HG03439 (cell line): ENCODE measurements around the gene SLX9.
"Not testable (repeated sequence)": the region's sequence is repeated elsewhere in the genome, so short reads cannot be mapped to it uniquely, and the experiment has no call there.

Experiments used
- ATAC-seq: cut with Tn5 transposase; IDR thresholded peaks from one replicate; pipeline ENCODE4 v1.9.1; 2021; ENCODE audit warnings: mild to moderate bottlenecking, moderate library complexity; ENCODE audit not compliant: unreplicated experiment

Gene SLX9

GRCh38 chr21:44973598-44973997 is 33.8 kb downstream of the SLX9 start:
- ATAC-seq: no peak

- ATAC-seq: no peak
Observed at GRCh38 chr21:44974676-44975075, 34.8 kb downstream of the SLX9 start.

- no peak for ATAC-seq
Observed at GRCh38 chr21:44975720-44976555, 36.1 kb downstream of the SLX9 start.

- not testable (repeated sequence) for ATAC-seq
Observed at GRCh38 chr21:44976556-44977393, 36.9 kb downstream of the SLX9 start.

GRCh38 chr21:44977616-44978340 is 37.9 kb downstream of the SLX9 start:
- ATAC-seq: no peak

- no peak for ATAC-seq
Observed at GRCh38 chr21:44979687-44980561, 40.1 kb downstream of the SLX9 start.

GRCh38 chr21:44980562-44981489 is 41.0 kb downstream of the SLX9 start:
- ATAC-seq: no peak

GRCh38 chr21:44982558-44983250 is 42.9 kb downstream of the SLX9 start:
- no peak for ATAC-seq

- no peak for ATAC-seq
Observed at GRCh38 chr21:44983421-44984206, 43.8 kb downstream of the SLX9 start.

- no peak for ATAC-seq
Observed at GRCh38 chr21:44984428-44984791, 44.6 kb downstream of the SLX9 start.

- no peak for ATAC-seq
Observed at GRCh38 chr21:44984792-44985440, 45.1 kb downstream of the SLX9 start.

GRCh38 chr21:44985441-44986401 is 45.9 kb downstream of the SLX9 start:
- no peak for ATAC-seq

- ATAC-seq: no peak
Observed at GRCh38 chr21:44986471-44987291, 46.9 kb downstream of the SLX9 start.

- ATAC-seq: no peak
Observed at GRCh38 chr21:44987301-44987885, 47.6 kb downstream of the SLX9 start.
